AG04449 (cell line): Measurements from ENCODE around the gene ATP2C2.

Experiments used
- CTCF ChIA-PET: fragments of 350-600 bp; formaldehyde crosslinking; extraction: SDS; loops from one replicate; lab custom pipeline; 2021; ENCODE audit warnings: antibody characterized with exemption; lab: Yijun Ruan, JAX
- POLR2A ChIA-PET: fragments of 400-600, 350-600 bp; formaldehyde crosslinking; extraction: SDS; loops from one replicate; lab custom pipeline; 2020; ENCODE audit warnings: antibody characterized with exemption, inconsistent platforms; lab: Yijun Ruan, JAX
- DNase-seq: peaks from one replicate; pipeline ENCODE4 v3.0.0-alpha.2; 2010; ENCODE audit warnings: low read depth, low spot score
- H3K4me3 ChIP-seq: 2 replicates; pipeline ENCODE4 v1.5.1; 2011; ENCODE audit warnings: low read depth, mild to moderate bottlenecking, control low read depth, low read length
- TF ChIP-seq, protein P1 (sequence below): IDR thresholded peaks from one replicate; pipeline ENCODE4 v1.5.1; 2011; ENCODE audit warnings: mild to moderate bottlenecking, moderate library complexity, low read length, control low read depth, inconsistent platforms; ENCODE audit not compliant: insufficient read depth; ENCODE audit errors: missing control alignments

ATP2C2 gene, protein sequence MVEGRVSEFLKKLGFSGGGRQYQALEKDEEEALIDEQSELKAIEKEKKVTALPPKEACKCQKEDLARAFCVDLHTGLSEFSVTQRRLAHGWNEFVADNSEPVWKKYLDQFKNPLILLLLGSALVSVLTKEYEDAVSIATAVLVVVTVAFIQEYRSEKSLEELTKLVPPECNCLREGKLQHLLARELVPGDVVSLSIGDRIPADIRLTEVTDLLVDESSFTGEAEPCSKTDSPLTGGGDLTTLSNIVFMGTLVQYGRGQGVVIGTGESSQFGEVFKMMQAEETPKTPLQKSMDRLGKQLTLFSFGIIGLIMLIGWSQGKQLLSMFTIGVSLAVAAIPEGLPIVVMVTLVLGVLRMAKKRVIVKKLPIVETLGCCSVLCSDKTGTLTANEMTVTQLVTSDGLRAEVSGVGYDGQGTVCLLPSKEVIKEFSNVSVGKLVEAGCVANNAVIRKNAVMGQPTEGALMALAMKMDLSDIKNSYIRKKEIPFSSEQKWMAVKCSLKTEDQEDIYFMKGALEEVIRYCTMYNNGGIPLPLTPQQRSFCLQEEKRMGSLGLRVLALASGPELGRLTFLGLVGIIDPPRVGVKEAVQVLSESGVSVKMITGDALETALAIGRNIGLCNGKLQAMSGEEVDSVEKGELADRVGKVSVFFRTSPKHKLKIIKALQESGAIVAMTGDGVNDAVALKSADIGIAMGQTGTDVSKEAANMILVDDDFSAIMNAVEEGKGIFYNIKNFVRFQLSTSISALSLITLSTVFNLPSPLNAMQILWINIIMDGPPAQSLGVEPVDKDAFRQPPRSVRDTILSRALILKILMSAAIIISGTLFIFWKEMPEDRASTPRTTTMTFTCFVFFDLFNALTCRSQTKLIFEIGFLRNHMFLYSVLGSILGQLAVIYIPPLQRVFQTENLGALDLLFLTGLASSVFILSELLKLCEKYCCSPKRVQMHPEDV

GRCh38 chr16:84368308-84368996, at the start of gene ATP2C2:
Gene ATP2C2, plus strand, starts transcription at chr16:84368538. Its CDS starts 78 bp downstream, at chr16:84368616.
- DNase-seq: no peak

GRCh38 chr16:84319146-84319760, 49.1 kb upstream of the ATP2C2 start:
- ChIA-PET POLR2A (no interaction called here), CTCF (no interaction called here)
- no peak for DNase-seq
- TF ChIP-seq, protein P1, sequence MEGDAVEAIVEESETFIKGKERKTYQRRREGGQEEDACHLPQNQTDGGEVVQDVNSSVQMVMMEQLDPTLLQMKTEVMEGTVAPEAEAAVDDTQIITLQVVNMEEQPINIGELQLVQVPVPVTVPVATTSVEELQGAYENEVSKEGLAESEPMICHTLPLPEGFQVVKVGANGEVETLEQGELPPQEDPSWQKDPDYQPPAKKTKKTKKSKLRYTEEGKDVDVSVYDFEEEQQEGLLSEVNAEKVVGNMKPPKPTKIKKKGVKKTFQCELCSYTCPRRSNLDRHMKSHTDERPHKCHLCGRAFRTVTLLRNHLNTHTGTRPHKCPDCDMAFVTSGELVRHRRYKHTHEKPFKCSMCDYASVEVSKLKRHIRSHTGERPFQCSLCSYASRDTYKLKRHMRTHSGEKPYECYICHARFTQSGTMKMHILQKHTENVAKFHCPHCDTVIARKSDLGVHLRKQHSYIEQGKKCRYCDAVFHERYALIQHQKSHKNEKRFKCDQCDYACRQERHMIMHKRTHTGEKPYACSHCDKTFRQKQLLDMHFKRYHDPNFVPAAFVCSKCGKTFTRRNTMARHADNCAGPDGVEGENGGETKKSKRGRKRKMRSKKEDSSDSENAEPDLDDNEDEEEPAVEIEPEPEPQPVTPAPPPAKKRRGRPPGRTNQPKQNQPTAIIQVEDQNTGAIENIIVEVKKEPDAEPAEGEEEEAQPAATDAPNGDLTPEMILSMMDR: no peak
- no peak overlapping the region for H3K4me3 ChIP-seq

More at GRCh38 chr16:84368308-84368996, at the start of gene ATP2C2:
- H3K4me3 ChIP-seq: no peak within 1 kb of the TSS
- ChIA-PET CTCF (interaction anchor here (0.9 kb wide), 1 partner anchor 9 kb away, joined by 4 read pairs; no protein-coding TSS in a partner anchor), POLR2A (no interaction called here)
- TF ChIP-seq, protein P1: no peak

DNA sequence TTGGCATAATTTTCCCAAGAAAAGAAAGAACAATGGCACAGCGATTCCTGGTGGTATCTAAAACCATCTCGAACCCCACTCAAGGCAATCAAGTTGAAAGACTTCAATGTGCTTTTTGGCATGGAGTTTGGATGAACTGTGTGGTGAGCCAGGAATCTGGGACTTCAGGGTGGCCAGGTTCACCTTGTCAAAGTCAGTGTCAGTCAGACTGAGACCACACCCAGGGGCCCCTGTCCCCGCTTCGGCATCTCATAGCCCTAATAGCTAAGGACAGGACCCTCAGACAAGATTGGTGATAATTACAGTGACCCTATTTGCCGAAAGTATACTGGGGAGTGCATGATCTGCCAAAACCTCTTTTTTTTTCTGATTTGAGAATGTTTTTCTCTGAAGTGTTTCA, 47.8 kb upstream of the ATP2C2 start:
- ChIA-PET CTCF (no interaction called here), POLR2A (no interaction called here)
- TF ChIP-seq, protein P1: no peak
- DNase-seq: no peak
- H3K4me3 ChIP-seq: no peak overlapping the region

DNA sequence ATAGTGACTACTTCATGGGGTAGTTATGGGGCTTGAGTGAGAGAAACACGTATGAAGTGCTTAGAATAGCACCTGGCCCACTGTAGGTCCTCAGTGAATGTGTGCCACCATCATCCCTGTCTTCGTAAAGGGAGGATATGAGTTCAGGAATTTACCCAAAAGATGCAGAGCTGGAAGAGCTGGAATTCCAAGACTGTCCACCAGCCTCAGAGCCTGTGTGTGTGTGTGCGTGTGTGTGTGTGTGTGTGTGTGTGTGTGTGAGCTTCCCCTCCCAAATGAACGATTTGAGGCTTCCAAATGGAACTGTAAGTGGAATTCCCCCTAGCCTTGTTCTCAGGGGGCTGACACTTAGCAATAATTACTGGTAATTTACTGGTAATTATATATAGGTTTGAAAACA, 46.4 kb upstream of the ATP2C2 start:
- TF ChIP-seq, protein P1: no peak
- DNase-seq: no peak
- no peak overlapping the region for H3K4me3 ChIP-seq
- CTCF ChIA-PET: interaction anchor here (2.0 kb wide), 1 partner anchor 45 kb away, joined by 5 read pairs; no protein-coding TSS in a partner anchor
- POLR2A ChIA-PET: no interaction called here

DNA sequence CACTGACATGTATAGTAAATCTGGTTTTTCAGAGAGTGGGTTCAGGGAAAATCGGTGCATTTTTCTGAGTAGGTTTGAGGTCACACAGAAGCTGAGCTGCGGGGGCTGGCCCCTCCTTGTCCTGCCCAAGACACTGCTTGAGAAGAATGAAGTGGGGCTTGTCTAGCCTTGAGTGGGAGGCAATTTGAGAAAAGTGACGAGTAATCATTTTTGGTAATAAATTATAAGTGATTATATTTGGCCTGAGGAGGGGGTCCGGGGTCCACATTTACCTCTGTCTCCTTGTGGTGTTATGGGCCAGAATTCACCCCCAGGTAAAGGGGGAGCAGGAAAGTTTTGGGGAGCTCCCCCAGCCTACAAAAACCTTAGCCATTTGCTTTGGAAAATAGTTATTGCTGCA, 45.6 kb upstream of the ATP2C2 start:
- ChIA-PET CTCF (interaction anchor here (0.6 to 2.0 kb wide), 2 partner anchors 29 to 46 kb away, joined by 4 to 5 read pairs; no protein-coding TSS in a partner anchor), POLR2A (no interaction called here)
- DNase-seq: no peak
- TF ChIP-seq, protein P1: no peak
- H3K4me3 ChIP-seq: no peak overlapping the region
